Measurements from ENCODE around the gene CNOT1.
"Not testable (repeated sequence)": the region's sequence is repeated elsewhere in the genome, so short reads cannot be mapped to it uniquely, and the experiment has no call there.

CNOT1 gene

GRCh38 chr16:58502217-58502921 is 127.3 kb downstream of the CNOT1 start:
- DNase-seq (ENCODE audit: low read depth) = no peak

- no peak for DNase-seq (ENCODE audit: low read depth)
Observed at GRCh38 chr16:58501242-58502131, 128.1 kb downstream of the CNOT1 start.

- DNase-seq (ENCODE audit: low read depth) = no peak
Observed at GRCh38 chr16:58500430-58501241, 129.0 kb downstream of the CNOT1 start.

GRCh38 chr16:58499615-58500351 is 129.8 kb downstream of the CNOT1 start, which contains the start of gene NDRG4:
NDRG4 (plus strand) TSS chr16:58500143; CDS start chr16:58500249, 106 bp downstream.
- DNase-seq (ENCODE audit: low read depth) = peak; percentile 55

GRCh38 chr16:58499092-58499511 is 130.5 kb downstream of the CNOT1 start:
- DNase-seq (ENCODE audit: low read depth) = no peak

GRCh38 chr16:58498341-58499091 is 131.1 kb downstream of the CNOT1 start:
- no peak for DNase-seq (ENCODE audit: low read depth)

GRCh38 chr16:58497935-58498334 is 131.7 kb downstream of the CNOT1 start:
- no peak for DNase-seq (ENCODE audit: low read depth)

- no peak for DNase-seq (ENCODE audit: low read depth)
Observed at GRCh38 chr16:58497468-58497867, 132.2 kb downstream of the CNOT1 start.

- DNase-seq (ENCODE audit: low read depth) = no peak
Observed at GRCh38 chr16:58495521-58496331, 133.9 kb downstream of the CNOT1 start.

- DNase-seq (ENCODE audit: low read depth) = peak; percentile 97
Observed at GRCh38 chr16:58494981-58495520, 134.6 kb downstream of the CNOT1 start.

- DNase-seq (ENCODE audit: low read depth) = no peak
Observed at GRCh38 chr16:58493756-58494431, 135.7 kb downstream of the CNOT1 start.

GRCh38 chr16:58492735-58493134 is 136.9 kb downstream of the CNOT1 start:
- no peak for DNase-seq (ENCODE audit: low read depth)

GRCh38 chr16:58492066-58492465 is 137.6 kb downstream of the CNOT1 start:
- no peak for DNase-seq (ENCODE audit: low read depth)

- not testable (repeated sequence) for DNase-seq (ENCODE audit: low read depth)
Observed at GRCh38 chr16:58490539-58490938, 139.1 kb downstream of the CNOT1 start.

- DNase-seq (ENCODE audit: low read depth) = no peak
Observed at GRCh38 chr16:58490065-58490464, 139.6 kb downstream of the CNOT1 start.

GRCh38 chr16:58488531-58488930 is 141.1 kb downstream of the CNOT1 start:
- DNase-seq (ENCODE audit: low read depth) = no peak

GRCh38 chr16:58487566-58488351 is 141.9 kb downstream of the CNOT1 start:
- peak; percentile 34 for DNase-seq (ENCODE audit: low read depth)
